Hippocampal formation (tissue), 2 donors: ENCODE data around the gene PARP6.
A peak's percentile ranks its signal among the peaks of the same experiment; 100 is the strongest.

ENCODE experiments used
- DNase-seq, 2 donors: peaks; one replicate each; lab custom pipeline; 2025; lab: John Stamatoyannopoulos, UW

The PARP6 gene

DNA sequence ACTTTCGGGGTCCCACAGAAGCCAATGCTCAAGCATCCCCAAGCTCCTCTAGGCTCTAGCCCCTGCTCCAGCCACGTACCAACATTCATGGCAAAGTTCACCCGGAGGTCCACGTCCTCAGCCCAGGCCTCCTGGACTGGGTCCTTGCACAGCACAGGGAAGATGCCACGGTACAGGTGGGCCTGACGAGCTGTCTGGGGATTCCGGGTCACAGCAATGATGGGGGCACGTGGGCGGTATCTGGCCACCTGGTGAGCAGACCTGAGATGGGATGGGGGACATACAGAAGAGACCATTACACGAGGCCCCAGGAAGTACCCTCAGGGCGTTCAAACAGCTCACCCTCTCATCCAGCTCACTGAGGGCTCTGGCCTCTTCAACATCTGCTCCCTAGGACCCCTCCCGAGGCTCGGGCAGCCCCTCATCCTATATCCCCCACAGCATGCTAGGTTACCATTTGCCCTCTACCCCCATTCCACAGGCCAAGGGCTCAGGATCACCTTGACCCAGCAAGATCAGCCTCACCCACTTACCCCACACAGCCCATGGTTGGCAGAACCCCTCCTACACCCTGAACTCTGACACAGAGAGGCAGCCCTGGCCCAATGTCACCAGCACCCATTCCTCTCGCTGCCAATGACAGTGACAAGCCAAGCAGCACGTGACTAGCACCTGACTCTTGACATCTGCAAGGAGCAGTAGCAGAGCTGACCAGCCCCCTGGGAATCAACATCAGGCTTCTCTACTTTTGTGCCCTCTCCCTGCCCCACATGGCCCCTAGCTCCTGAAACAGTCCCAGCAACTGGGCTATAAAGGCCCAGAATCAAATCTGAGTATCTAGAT lies 71.7 kb downstream of the PARP6 start:
- no peak for DNase-seq

DNA sequence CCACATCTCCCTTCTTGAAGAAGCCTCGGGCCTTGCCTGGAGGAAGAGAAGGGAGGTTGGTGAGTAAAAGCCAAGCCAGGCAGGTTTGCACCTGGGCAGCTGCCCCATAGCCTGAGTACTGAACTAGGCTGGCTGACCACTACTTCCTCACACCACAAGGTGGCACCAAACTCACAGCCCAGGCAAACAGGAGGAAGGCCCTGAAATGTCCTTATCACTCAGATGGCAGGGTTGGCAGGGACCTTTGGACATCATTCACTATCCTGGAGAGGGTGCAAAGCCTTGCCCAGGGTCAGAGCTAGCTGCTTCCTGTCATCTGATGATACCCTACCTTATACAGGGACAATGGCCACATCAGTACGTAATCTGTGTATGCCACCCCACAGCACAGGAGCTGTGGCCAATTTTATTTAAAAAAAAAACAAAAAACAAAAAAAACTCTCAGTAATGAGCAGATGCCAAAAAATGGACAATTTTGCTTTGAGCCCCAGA lies 72.6 kb downstream of the PARP6 start:
- peak; percentile 57 to 66 for DNase-seq

DNA sequence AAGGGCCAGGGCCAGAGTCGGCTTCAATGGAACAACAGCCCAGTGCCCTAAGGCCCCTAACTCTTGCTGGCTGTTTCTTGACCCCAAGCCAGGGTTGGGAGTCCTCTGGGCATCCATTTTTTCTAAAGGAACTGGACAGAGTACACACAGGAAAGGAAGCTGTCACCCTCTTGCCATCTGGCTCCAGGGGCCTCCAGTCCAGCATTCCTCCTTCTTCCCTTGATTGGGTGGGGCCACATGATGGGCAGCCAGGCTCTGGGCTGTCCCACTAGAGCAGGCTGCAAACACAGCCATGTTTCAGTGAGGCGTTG lies 73.2 kb downstream of the PARP6 start:
- no peak for DNase-seq

DNA sequence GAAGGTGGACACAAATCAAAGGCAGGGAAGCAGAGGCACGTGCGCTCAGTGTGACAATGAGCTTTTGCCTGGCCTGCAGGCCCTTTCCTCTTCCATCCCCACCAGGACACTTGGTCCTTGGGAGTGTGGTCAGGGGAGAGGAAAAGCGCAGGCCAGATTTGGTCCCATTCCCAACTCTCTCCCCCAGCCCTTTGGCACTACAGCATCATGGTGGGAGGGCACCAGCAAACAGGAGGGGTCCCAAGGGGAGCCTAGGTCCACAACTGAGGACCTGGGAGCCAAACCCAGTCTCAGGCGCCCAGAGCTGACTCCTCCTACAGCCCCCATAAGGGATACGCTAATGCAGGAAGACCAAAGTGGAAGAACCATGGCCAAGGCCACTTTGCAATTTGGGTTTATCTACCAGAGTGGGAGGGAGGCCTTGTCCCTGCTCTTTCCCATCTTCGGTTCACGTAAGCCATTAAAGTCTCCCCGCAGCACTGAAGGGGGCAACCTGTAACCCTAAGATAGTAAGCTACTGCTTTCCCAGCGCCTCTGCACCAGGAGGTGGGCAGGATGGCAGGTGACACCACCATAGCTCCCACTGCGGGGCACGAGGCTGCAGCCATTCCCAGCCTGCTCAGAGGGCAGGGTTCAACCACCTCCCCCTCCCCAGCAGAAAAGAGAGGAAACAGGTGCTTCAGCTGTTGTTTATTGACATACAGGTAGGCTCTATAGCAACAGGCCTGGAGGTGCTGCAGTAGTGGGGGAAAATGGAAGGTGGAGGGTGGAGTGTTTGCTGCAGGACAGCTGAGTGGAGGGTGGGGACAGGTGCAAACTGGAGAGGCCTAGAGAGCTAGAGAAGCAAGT lies 73.8 kb downstream of the PARP6 start:
- DNase-seq: no peak

DNA sequence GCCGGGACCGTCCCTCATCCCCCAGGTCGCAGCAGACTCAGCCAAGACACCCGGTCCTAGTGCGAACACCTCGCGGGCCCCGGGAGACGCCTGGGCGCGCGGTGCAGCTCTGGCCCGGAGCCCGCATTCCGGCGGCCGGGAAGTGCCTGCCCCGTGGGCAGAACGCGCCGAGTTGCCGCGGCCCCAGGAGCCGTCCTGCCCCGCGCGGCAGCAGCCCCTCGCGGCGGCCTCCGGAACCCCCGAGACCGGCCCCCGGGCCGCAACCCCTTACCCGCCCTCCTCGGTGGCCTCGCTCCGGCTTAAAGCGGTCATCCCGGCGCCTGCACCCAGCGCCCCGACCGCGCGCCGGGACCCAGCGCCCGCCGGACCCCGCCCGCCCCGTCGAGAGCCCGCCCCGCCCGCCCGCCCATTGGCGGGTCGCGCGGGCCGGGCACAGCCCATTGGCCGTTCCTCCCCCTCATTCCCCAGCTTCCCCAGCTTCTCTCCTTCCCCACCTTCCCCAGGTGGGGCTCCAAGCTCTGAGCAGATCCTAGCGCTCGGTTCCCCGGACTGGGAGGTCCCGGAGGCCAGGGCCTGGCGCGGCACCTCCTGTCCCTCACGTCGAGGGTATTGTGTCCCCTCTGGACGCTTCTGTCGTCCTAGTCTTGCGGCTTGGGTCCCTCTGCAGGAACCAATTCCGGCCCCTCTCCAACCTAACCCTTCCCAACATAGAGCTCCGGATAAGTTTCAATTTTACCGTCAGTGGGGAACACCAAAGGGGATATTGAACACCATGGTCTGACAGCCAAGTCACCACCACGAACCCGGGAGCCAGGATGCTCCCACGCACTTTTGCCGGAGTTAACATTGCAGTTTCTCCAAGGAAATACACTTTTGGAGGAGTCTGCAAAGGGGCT lies 74.6 kb downstream of the PARP6 start, which contains the start of gene GRAMD2A:
Gene GRAMD2A, minus strand, starts transcription at position 328 of the 896 bp plus-strand sequence.
- no peak for DNase-seq

DNA sequence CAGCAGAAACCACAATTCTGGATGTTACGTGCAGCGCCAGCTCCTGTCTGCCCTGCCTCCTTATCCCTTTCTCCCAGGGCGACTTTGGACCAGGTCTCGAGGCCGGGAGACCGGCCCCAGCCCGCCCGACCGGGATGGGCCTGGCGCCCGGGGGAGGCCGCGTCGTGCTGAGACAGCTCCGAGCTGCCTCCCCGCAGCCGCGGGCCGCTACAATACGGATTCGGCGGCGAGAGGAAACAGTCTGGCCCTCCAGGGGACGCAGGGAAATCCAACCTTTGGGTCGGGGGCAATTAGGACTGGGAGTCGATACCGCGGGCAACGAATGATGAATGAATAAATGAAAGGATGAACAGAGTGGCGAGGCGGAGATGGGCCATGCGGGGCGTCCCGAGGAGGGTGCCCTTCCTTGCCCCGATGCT lies 75.3 kb downstream of the PARP6 start:
- DNase-seq: no peak

DNA sequence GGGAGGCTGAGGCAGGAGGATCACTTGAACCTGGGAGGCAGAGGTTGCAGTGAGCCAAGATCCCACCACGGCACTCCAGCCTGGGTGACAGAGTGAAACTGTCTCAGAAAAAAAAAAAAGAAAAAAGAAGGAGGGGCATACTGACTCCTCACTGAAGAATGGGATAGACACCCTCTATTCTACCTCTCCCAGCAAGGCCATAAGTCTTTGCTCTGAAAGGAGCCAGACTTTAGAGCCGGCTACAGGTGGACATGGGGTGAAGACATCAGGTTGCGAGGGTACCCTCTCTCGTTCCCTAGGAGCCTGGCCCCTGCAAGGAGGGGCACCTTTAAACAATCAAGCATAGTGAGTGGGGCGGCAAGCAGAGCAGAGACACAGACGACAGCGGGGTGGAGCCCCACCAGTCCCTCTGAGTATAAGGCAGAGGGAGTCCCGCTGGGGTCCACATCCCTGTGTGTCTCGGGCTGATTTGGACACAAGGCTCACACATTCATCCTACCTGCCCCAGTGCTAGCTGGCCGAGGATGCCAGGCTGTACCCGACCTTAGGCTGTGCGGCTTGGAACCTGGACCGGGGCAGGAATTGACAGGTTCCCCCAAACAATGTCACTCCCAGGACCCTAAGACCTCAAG lies 75.8 kb downstream of the PARP6 start:
- DNase-seq: no peak

DNA sequence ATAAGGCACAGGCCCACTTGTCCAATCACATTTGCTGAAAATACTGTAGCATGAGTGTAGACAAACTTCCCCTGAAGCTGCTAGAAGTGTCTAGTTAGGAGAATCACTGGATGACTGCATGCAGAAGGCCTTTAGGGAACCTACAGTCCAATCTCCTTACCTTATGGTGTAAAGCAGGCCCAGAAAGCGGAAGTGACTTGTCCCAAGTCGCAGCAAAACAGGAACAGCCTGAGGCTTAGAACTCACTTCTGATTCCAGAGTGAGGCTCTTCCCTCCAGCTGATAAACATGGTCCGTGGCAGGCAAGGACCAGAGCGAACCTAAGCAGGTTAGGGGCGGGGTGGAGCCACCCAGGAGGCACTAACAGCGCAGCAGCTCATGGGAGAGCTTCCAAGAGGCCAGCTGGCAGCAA lies 77.2 kb downstream of the PARP6 start:
- DNase-seq: peak in 1 of 2 donors; percentile 6

DNA sequence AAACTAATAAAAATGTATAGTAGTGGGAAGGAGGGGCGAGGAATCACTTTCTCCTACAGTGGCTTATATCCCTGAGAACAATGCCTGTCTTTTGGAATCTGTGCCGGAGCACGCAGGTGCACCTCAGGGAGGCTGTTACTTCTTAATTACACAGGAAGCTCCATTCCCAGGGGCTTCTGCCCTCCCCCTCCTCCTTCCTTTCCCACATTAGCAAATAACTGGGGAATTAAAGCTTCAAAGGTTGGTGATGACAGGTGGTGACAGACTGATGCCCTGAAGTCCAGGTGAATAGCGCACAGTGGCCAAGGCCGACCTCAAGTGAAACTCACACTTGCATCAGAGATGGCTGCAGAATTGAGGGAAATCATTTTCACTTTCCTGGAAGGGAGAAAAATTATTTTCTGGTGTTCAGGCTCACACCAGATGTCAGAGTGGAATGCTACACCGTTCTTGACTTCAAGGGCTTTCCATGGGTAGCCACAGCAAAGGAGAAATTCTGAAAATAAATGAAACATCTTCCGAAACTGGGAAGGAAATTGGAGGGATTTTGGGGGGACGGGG lies 78.4 kb downstream of the PARP6 start:
- no peak for DNase-seq

DNA sequence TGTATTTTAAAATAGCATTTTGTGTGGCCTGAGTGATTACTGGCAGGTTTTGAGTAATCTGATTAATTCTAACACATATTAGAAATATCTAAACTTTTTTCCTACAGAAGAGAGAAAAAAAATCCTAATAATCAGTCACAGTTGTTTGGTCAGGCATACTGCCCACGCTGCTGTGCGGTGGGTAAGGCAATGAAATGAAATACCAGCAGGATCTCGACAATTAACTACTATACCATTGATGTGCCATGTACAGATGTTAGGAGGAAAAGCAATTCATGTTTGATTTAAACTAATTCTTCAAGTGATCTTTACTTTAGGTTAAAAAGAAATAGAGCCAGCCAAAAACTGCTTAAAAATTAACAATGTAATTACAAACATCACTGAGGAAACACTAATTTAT lies 79.9 kb downstream of the PARP6 start:
- DNase-seq: no peak
